ES-I3 (cell line): ENCODE measurements around the gene LDLRAD4.

Source experiments
- H3K36me3 ChIP-seq: 2 replicates; pipeline ENCODE4 v1.6.1; 2013; ENCODE audit warnings: mild to moderate bottlenecking, low read length, control low read depth, moderate library complexity; ENCODE audit not compliant: insufficient read depth
- H3K4me1 ChIP-seq: 2 replicates; pipeline ENCODE4 v1.6.1; 2013; ENCODE audit warnings: mild to moderate bottlenecking, control low read depth, low read length; ENCODE audit not compliant: insufficient read depth
- H3K9ac ChIP-seq: 2 replicates; pipeline ENCODE4 v1.6.1; 2013; ENCODE audit warnings: low read depth, mild to moderate bottlenecking, low read length, moderate library complexity
- H3K9me3 ChIP-seq: 2 replicates; pipeline ENCODE4 v1.6.1; 2013; ENCODE audit warnings: mild to moderate bottlenecking, low read length, moderate library complexity; ENCODE audit not compliant: control insufficient read depth, insufficient read depth

LDLRAD4 gene

DNA sequence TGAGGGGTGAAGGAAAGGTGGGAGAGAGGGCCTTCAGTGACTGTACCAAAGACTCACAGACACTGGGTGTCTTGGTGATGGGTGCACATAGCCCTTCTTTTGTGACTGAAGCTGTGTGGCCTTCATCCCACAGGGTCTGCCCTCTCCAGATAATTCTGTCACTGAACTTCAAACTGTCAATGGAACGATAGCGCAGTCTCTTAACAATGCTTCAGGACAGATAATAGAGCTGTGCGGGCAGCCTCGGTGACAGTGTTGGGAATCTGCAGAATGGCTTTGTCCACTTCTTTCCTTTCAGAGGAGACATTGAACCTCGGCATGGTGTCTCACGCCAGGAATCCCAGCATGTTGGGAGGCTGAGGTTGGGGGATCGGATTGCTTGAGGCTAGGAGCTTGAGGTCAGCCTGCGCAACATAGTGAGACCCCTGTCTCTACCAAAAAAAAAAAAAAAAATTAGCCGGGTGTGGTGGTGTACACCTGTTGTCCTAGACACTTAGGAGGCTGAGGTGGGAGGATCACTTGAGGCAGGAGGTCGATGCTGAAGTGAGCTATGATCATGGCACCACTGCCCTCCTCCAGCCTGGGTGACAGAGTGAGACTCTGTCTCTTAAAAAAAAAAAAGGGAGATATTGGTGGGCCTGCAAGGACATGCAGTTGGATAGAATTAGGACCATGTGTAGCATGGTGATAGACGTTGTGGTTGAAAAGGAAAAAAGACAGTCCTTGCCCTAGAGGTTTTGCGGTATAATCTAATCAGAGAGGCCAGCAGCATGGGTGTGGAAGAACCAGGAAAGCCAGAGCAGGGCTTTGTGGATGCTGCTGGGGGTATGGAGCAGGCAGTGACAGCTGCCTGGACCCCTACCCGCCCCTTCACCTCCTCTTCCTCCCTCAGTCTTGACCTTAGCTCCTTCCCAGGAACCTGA, 91.4 kb downstream of the LDLRAD4 start:
- Histone ChIP-seq H3K4me1 (no peaks in the 10 kb centered on the region), H3K9ac (no peak overlapping the region), H3K36me3 (no peaks in the 10 kb centered on the region), H3K9me3 (peaks cover 2% of the 10 kb centered on the region; the same call in 1 of the 2 replicates)

DNA sequence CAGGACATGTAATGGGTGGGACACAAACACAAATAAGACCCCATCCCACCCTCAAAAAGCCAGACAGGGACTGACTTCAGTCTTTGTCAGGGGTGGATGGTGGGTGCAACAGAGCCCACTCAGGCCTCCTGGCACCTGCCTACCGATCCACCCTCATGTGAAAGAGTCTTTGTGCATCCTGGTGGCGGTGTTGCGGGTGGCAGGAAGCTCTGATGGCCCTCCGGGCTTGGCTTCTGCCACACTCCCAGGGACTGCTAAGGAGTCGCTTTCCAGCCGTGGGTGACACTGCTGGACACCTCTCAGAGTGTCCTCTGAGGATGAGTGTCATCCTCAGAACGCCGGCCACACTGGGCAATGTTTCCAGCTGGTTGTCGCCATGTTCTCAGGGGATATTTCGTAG, 92.6 kb downstream of the LDLRAD4 start:
- Histone ChIP-seq H3K9me3 (peaks cover under 1% of the 10 kb centered on the region), H3K36me3 (no peaks in the 10 kb centered on the region), H3K9ac (no peak overlapping the region), H3K4me1 (no peaks in the 10 kb centered on the region)

DNA sequence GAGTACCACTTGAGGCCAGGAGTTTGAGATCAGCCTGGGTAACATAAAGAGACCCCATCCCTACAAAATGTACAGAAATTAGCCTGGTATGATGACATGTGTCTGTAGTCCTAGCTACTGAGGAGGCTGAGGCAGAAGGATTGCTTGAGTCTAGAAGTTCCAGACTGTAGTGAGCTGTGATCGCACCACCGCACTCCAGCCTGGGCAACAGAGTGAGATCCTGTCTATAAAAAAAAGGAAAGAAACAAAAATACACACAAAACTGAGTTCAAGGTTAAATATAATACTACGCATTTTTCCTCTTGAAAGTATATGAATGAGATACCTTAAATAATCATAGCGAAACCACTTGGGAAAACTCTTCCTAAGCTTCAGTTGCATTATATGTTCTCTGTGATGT, 94.0 kb downstream of the LDLRAD4 start:
- Histone ChIP-seq H3K9ac (no peak overlapping the region), H3K4me1 (no peaks in the 10 kb centered on the region), H3K9me3 (peaks cover 4% of the 10 kb centered on the region), H3K36me3 (no peaks in the 10 kb centered on the region)

DNA sequence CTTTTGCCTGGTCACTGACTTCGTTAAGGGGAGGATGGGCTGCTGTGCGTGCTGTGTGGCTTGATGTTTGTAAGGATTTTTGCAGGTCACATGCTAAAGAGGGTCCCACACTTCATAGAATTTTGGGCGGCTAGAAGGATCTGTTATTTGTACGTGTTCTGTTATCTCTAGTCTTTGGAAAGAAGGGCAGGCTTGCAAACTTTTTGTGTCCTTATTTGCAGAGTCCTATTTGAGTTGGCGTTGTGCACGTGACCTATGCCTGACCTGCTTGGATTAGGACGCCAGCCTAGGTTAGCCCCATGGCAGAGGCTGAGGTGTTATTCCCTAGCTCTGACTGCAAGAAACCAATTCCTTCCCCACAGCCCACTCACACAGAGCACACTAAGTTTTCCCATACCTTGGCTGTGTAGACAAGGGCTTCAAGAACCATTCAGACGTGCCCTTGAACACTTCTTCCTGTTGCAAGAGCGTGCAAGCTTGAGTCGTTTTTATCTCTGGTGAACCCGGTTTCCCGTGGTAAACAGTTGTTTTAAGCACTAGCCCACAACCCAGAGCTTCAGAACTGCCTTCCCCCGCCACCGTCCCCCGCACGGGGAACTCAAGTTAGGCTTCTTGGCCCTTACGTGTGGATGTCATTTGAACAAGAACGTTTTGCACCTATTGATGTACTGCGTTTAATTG, 94.6 kb downstream of the LDLRAD4 start:
- Histone ChIP-seq H3K9me3 (peaks cover 4% of the 10 kb centered on the region), H3K4me1 (no peaks in the 10 kb centered on the region), H3K36me3 (no peaks in the 10 kb centered on the region)

DNA sequence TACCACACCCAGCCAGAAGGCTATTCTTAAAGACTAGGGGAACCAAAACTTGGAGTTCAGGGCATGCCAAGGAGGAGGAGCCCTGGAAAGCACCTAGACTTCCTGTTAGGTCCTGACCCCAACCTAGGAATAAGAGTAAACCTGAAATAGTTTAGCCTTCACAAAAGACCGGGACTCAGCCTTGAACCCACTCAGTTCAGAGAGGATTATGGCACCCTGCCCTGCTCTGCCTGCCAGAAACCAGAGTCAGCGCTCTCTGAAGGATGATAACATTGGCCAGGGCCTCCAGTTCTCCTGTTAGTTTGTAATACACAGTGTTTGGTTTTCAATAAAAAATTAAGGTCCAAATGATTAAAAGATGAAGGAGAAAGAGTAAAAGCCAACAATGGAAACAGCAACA, 96.4 kb downstream of the LDLRAD4 start:
- Histone ChIP-seq H3K9me3 (peaks cover 4% of the 10 kb centered on the region), H3K4me1 (no peaks in the 10 kb centered on the region), H3K9ac (no peak overlapping the region)

More for the DNA sequence above, 94.6 kb downstream of the LDLRAD4 start:
- H3K9ac ChIP-seq, result no peak overlapping the region

GRCh38 chr18:13316063-13316462, 97.5 kb downstream of the LDLRAD4 start:
- Histone ChIP-seq H3K4me1 (no peaks in the 10 kb centered on the region), H3K9ac (no peak overlapping the region), H3K9me3 (peaks cover 4% of the 10 kb centered on the region), H3K36me3 (no peaks in the 10 kb centered on the region)

More for the DNA sequence above, 96.4 kb downstream of the LDLRAD4 start:
- no peaks in the 10 kb centered on the region for H3K36me3 ChIP-seq

- no peak overlapping the region for H3K9ac ChIP-seq
- peaks cover 4% of the 10 kb centered on the region for H3K9me3 ChIP-seq
- H3K4me1 ChIP-seq, result no peaks in the 10 kb centered on the region
- H3K36me3 ChIP-seq, result no peaks in the 10 kb centered on the region
Measured at GRCh38 chr18:13317801-13318200, 99.2 kb downstream of the LDLRAD4 start.

- Histone ChIP-seq H3K4me1 (no peaks in the 10 kb centered on the region), H3K36me3 (no peaks in the 10 kb centered on the region), H3K9ac (no peak overlapping the region), H3K9me3 (peaks cover 4% of the 10 kb centered on the region)
Measured at GRCh38 chr18:13318731-13319501, 100.4 kb downstream of the LDLRAD4 start.

GRCh38 chr18:13319629-13320028, 101.1 kb downstream of the LDLRAD4 start:
- H3K9me3 ChIP-seq, result peaks cover 4% of the 10 kb centered on the region; the same call in 1 of the 2 replicates
- H3K4me1 ChIP-seq, result no peaks in the 10 kb centered on the region
- H3K9ac ChIP-seq, result no peak overlapping the region
- H3K36me3 ChIP-seq, result no peaks in the 10 kb centered on the region

- Histone ChIP-seq H3K9ac (no peak overlapping the region), H3K9me3 (peaks cover 4% of the 10 kb centered on the region; the same call in 1 of the 2 replicates), H3K4me1 (no peaks in the 10 kb centered on the region; the same call in 1 of the 2 replicates), H3K36me3 (no peaks in the 10 kb centered on the region)
Measured at GRCh38 chr18:13320096-13320495, 101.5 kb downstream of the LDLRAD4 start.

GRCh38 chr18:13320891-13321425, 102.4 kb downstream of the LDLRAD4 start:
- Histone ChIP-seq H3K9ac (no peak overlapping the region), H3K36me3 (no peaks in the 10 kb centered on the region), H3K4me1 (no peaks in the 10 kb centered on the region; the same call in 1 of the 2 replicates), H3K9me3 (peaks cover 4% of the 10 kb centered on the region; the same call in 1 of the 2 replicates)

DNA sequence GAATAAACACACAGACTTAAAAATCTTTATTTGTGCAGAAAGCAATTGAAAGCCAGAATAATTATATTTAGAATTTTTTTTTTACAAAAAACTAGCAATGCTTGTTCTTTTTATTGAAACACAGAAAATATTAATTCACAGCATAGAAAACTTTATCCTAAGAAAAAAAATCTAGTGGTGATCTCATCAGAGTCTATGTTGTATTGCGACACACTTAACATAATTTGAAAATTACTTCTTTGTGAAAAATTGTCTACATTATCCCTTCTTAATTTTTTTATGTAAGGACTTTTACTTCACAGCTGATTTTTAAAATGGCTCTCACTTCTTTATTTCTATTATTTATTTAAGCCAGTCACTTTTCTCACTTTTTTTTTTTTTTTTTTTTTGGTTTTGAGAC, 103.4 kb downstream of the LDLRAD4 start:
- H3K36me3 ChIP-seq, result no peaks in the 10 kb centered on the region
- H3K9ac ChIP-seq, result no peak overlapping the region
- H3K4me1 ChIP-seq, result no peaks in the 10 kb centered on the region; the same call in 1 of the 2 replicates
- no peaks in the 10 kb centered on the region for H3K9me3 ChIP-seq

DNA sequence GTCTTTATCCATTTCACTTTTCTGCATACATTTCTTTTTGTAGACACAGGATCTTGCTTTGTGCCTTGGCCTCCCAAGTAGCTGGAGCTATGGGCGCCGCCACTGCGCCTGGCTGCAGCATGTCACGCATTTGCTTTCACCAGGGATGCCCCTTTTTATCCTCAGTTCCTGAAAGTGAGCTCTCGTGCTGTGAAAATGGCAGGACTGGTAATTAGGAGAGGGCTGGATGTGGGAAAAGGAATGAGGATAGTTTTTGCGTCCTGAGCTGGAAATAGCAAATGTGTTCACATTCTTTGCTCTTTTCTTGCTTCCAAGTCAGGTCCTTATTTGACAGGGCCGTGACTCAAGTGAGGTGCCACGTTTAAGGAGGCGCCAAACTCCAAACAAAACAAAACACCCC, 104.6 kb downstream of the LDLRAD4 start:
- H3K9me3 ChIP-seq, result no peaks in the 10 kb centered on the region; the same call in 1 of the 2 replicates
- peaks cover 3% of the 10 kb centered on the region; the same call in 1 of the 2 replicates for H3K36me3 ChIP-seq
- no peak overlapping the region for H3K9ac ChIP-seq
- no peaks in the 10 kb centered on the region; the same call in 1 of the 2 replicates for H3K4me1 ChIP-seq

DNA sequence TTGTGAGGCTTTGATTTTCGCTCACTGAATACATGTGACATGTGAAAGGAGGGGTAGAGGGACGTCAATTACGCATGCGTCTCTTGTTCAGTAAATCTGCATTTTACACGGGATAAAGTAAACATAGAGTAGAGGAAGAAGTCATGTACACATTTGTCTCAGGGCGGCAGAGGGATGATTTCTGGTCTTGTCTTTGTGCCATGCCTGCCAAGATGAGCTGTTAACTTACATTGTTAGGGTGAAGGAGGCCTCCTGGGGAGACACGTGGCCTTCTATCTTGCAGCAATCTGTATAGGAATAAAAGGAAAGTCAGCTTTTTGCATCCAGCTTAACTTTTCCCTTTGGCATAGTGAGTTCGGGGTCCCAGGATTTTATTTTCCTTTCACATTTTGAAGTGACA, 106.3 kb downstream of the LDLRAD4 start:
- no peaks in the 10 kb centered on the region; the same call in 1 of the 2 replicates for H3K9me3 ChIP-seq
- H3K9ac ChIP-seq, result no peak overlapping the region
- no peaks in the 10 kb centered on the region; the same call in 1 of the 2 replicates for H3K4me1 ChIP-seq
- H3K36me3 ChIP-seq, result peaks cover 3% of the 10 kb centered on the region; the same call in 1 of the 2 replicates
